ENCODE data around the gene CCR6. TPM values are rescaled to one million over a fixed set of nuclear protein-coding genes. Genes with fewer than 3 reads are reported as not detected.

Gene CCR6
- total and polyA plus RNA-seq, 2 of the 8 experiments (the other 6 are each of a cell fraction or from before 2014, with no cell fraction given) = 0.06 TPM; not detected in 1

- H3K27ac ChIP-seq (ENCODE audit: low read depth, low read length) = peak overlapping the region; percentile 4; the same call in 1 of the 2 replicates
- H2AK5ac ChIP-seq (ENCODE audit: low read depth, low read length) = no peak overlapping the region
- peak overlapping the region; percentile 88 for H2BK120ac ChIP-seq (replicated peaks; ENCODE audit: low read depth, low read length)
- H3K9me3 ChIP-seq (ENCODE audit: insufficient read depth in 2 of 2, low read depth in 1 of 2, low read length in 1 of 2) = peaks cover 6 to 12% of the 10 kb centered on the region in 2 experiments; a peak in 3 of 4 replicates
- H3K9ac ChIP-seq (replicated peaks in 1 of 4; ENCODE audit: extremely low read depth in 1 of 4, low read depth in 3 of 4, low read length in 3 of 4) = no peak overlapping the region
- no peak overlapping the region for H3K14ac ChIP-seq (ENCODE audit: insufficient read length)
- H4K8ac ChIP-seq (ENCODE audit: extremely low read depth, insufficient read depth, low read length) = no peak overlapping the region
- peak overlapping the region; percentile 84 for H4K91ac ChIP-seq (replicated peaks; ENCODE audit: insufficient read length, low read length)
- no peak overlapping the region; the same call in 1 of the 2 replicates for H2BK15ac ChIP-seq (ENCODE audit: low read length)
- DNase-seq (ENCODE audit: low read depth in 1 of 2, low spot score in 2 of 2) (peak; percentile 61 to 74), FAIRE-seq (no peak)
- no peak overlapping the region for H3K56ac ChIP-seq (replicated peaks; ENCODE audit: insufficient read length, low read depth, low read length)
- H4K20me1 ChIP-seq (replicated peaks in 1 of 2; ENCODE audit: control insufficient read depth in 1 of 2, insufficient read depth in 2 of 2, low read length in 2 of 2) = no peaks in the 10 kb centered on the region
- POLR2A ChIA-PET (ENCODE audit: partially characterized antibody) = interaction anchor here (0.8 to 1.7 kb wide), 2 partner anchors 13 to 16 kb away, joined by 3 to 14 read pairs; no protein-coding TSS in a partner anchor
- peak overlapping the region; percentile 43 to 59 for H3K4me2 ChIP-seq (ENCODE audit: insufficient read depth in 1 of 2, low read depth in 2 of 2, low read length in 2 of 2)
- peaks cover 8 to 23% (median 18%) of the 10 kb centered on the region in 4 experiments for H3K4me1 ChIP-seq (replicated peaks in 1 of 4; ENCODE audit: control insufficient read depth in 3 of 4, insufficient read depth in 4 of 4, low read length in 3 of 4)
- H3K27me3 ChIP-seq (replicated peaks in 1 of 4; ENCODE audit: control insufficient read depth in 3 of 4, extremely low read depth in 1 of 4, insufficient read depth in 3 of 4, low read length in 3 of 4) = peaks cover 0 to 3% (median 0%) of the 10 kb centered on the region in 4 experiments; a peak in 3 of 7 replicates
- H3K4me3 ChIP-seq (ENCODE audit: extremely low read depth in 1 of 4, insufficient read depth in 2 of 4, low read depth in 3 of 4, low read length in 4 of 4) = peak overlapping the region in 1 of 4 experiments; percentile 41; a peak in 3 of 8 replicates
- H2BK5ac ChIP-seq (ENCODE audit: low read depth, low read length) = peak overlapping the region; percentile 89; the same call in 1 of the 2 replicates
- H4K5ac ChIP-seq (ENCODE audit: insufficient read length, low read depth, low read length) = peak overlapping the region; percentile 5
- no peaks in the 10 kb centered on the region for H3K36me3 ChIP-seq (ENCODE audit: control insufficient read depth in 2 of 4, insufficient read depth in 4 of 4, low read length in 3 of 4)
- 0 out of 2 replicates have a peak, but pooled peaks cover 4% of the 10 kb centered on the region for H3K23me2 ChIP-seq (ENCODE audit: low read depth, low read length)
- no peak overlapping the region for H2AFZ ChIP-seq (ENCODE audit: low read length)
- H3K79me1 ChIP-seq (ENCODE audit: low read depth, low read length) = no peaks in the 10 kb centered on the region
- H3K18ac ChIP-seq (ENCODE audit: extremely low read depth, low read length) = peak overlapping the region; percentile 82
- H3K79me2 ChIP-seq (ENCODE audit: control insufficient read depth in 1 of 2, insufficient read depth in 2 of 2, low read length in 2 of 2) = no peaks in the 10 kb centered on the region
- CTCF ChIA-PET (ENCODE audit: partially characterized antibody) = interaction anchor here (1.2 to 2.8 kb wide), 3 partner anchors 14 to 374 kb away, joined by 4 to 13 read pairs (median 4); no protein-coding TSS in a partner anchor
- 3% methylated on average over 16 of the region's 16 CpGs; no CpG with 5 or more reads in 1 of the 2 experiments for WGBS, 2 experiments (ENCODE audit: extremely low coverage in 1 of 2, insufficient coverage in 1 of 2, insufficient read length in 1 of 2, insufficient replicate concordance in 2 of 2, low coverage in 1 of 2, low lambda C conversion rate in 2 of 2, missing lambda C conversion rate in 1 of 2)
- H3K4ac ChIP-seq (replicated peaks; ENCODE audit: insufficient read length, low read depth, low read length) = peak overlapping the region; percentile 30
- H2BK20ac ChIP-seq (ENCODE audit: low read length) = peak overlapping the region; percentile 92
- no peak overlapping the region for H3K23ac ChIP-seq (ENCODE audit: insufficient read length)
- peak overlapping the region; percentile 84 for H2BK12ac ChIP-seq (ENCODE audit: low read depth, low read length)
- 0 out of 2 replicates have a peak, but pooled peaks have one; percentile 47 for TF ChIP-seq TAF1 (IDR thresholded peaks at IDR 0.05; ENCODE audit: low read depth, low read length)
- TF ChIP-seq NANOG (IDR thresholded peaks at IDR 0.05; ENCODE audit: insufficient read depth, low read depth, low read length, poor library complexity, severe bottlenecking) = peak; percentile 71
- TF ChIP-seq BCL11A (IDR thresholded peaks at IDR 0.05; ENCODE audit: low read depth in 2 of 2, low read length in 2 of 2) = no peak
- no peak for TF ChIP-seq USF2 (IDR thresholded peaks at IDR 0.05; ENCODE audit: low read length)
- TF ChIP-seq TBP (IDR thresholded peaks at IDR 0.05; ENCODE audit: low read depth, low read length) = no peak
- TF ChIP-seq POLR2A (IDR thresholded peaks at IDR 0.05; ENCODE audit: control extremely low read depth in 1 of 2, low read depth in 2 of 2, low read length in 2 of 2) = no peak
- peak; percentile 69 to 71; a peak in 2 of 4 replicates for TF ChIP-seq HDAC2 (IDR thresholded peaks at IDR 0.05; ENCODE audit: borderline replicate concordance in 1 of 2, low read depth in 2 of 2, low read length in 2 of 2)
- no peak for TF ChIP-seq EZH2 (IDR thresholded peaks at IDR 0.05; ENCODE audit: low read depth, low read length, severe bottlenecking)
- no peak for TF ChIP-seq BRCA1 (IDR thresholded peaks at IDR 0.05; ENCODE audit: low read depth, low read length)
- no peak for TF ChIP-seq CREB1 (IDR thresholded peaks at IDR 0.05)
- TF ChIP-seq KDM5A (IDR thresholded peaks at IDR 0.05; ENCODE audit: low read length) = no peak
- peak; percentile 83 for TF ChIP-seq TEAD4 (IDR thresholded peaks at IDR 0.05; ENCODE audit: low read depth, low read length)
Observed at GRCh38 chr6:167146977-167147376, 24.1 kb downstream of the CCR6 start.

All from H1 (cell line).